Ovary (tissue), 9 donors: ENCODE measurements around the gene LRRC10B. TPM values are rescaled to one million over a fixed set of nuclear protein-coding genes. Genes with fewer than 3 reads are reported as not detected.

Experiments used
- DNase-seq, 5 donors: peaks; one replicate each; pipeline ENCODE4 v3.0.0-alpha.2; 2019 to 2020
- H3K27ac ChIP-seq, 2 donors: fragments of 200-600 bp; one replicate each; pipeline versions ENCODE4 v1.5.1 to v1.8.0; 2019 to 2022
- H3K27me3 ChIP-seq: fragments of 200-600 bp; one replicate; pipeline ENCODE4 v1.8.0; 2022
- H3K36me3 ChIP-seq: fragments of 200-600 bp; sonication (generic); one replicate; pipeline ENCODE4 v1.5.1; 2019
- H3K4me1 ChIP-seq: one replicate; pipeline ENCODE4 v1.8.1; 2013; ENCODE audit warnings: mild to moderate bottlenecking, moderate library complexity; ENCODE audit not compliant: insufficient read depth
- H3K4me3 ChIP-seq: fragments of 200-600 bp; sonication (generic); one replicate; pipeline ENCODE4 v1.5.1; 2017
- H3K9me3 ChIP-seq, 2 donors: fragments of 200-600 bp in 1 of 2; sonication (generic) in 1 of 2; one replicate each; pipeline versions ENCODE4 v1.5.1 to v1.8.1; 2013 to 2019; ENCODE audit warnings: mild to moderate bottlenecking in 1 of 2, moderate library complexity in 1 of 2
- CTCF ChIP-seq, 3 donors: fragments of 450-650 bp in 2 of 3; fragments of 200-600 bp in 1 of 3; IDR thresholded peaks; one replicate each; pipeline versions ENCODE4 v1.5.1 to v1.8.0; 2016 to 2022; ENCODE audit warnings: antibody characterized with exemption in 3 of 3, mild to moderate bottlenecking in 1 of 3
- EP300 ChIP-seq: sonication (generic); formaldehyde crosslinking; IDR thresholded peaks from one replicate; pipeline ENCODE4 v1.6.1; 2017; ENCODE audit warnings: antibody characterized with exemption
- POLR2A ChIP-seq: fragments of 450-650 bp; IDR thresholded peaks from one replicate; pipeline ENCODE4 v1.6.1; 2017; ENCODE audit warnings: antibody characterized with exemption, mild to moderate bottlenecking, moderate library complexity
- WGBS, 3 donors: extraction: QIAGEN DNeasy Blood & Tissue Kit in 1 of 3; methylation state at CpG; one replicate each; pipeline versions ENCODE4 v1.1.5 to v1.1.7; 2013 to 2017; 5-methylcytosine and 5-hydroxymethylcytosine counted together
- intact Hi-C, 4 donors: fragments of 100-400 bp; cut with DNase I; formaldehyde crosslinking; loops; one replicate each; pipeline versions ENCODE4 v1.11.0 to v1.15.1; 2022 to 2023
- polyA plus RNA-seq, 2 donors: library from polyadenylated mRNA; stranded (reverse); fragments of 200-250 nt in 1 of 2; fragments of 350-450 nt in 1 of 2; fragmentation: Illumina TruSeq in 1 of 2; extraction: RNeasy Lipid Tissue Mini Kit (QIAGEN cat#74804) in 1 of 2; gene quantifications; one replicate each; pipeline ENCODE4 v1.2.3, GENCODE V29; 2013 to 2014
- total RNA-seq, 7 donors: library from RNA; depleted of rRNA in 2 of 7; stranded (reverse); fragments of >200 nt in 2 of 7; fragmentation: NEBNext Ultra II Directional in 3 of 7; extraction: Animal tissue kit (Norgen Biotek cat#: 25700) in 3 of 7; gene quantifications; one replicate each; pipeline versions ENCODE4 v1.1.0 to v1.2.4, GENCODE V29; 2016 to 2023
- donor health status: DM: no; HTN: no; CAD: no; lungs with moderate emphysema.
- donor health status: DM: no; HTN: no; CAD: no.
- donor health status: Bipolar disorder and iron deficiency.
- donor health status: DM: yes; HTN: yes; CAD: no.
- donor health status: DM: no; HTN: no; CAD: no.
- donor health status: DM: yes; HTN: yes; CAD: no.

Gene LRRC10B
- total and polyA plus RNA-seq, 9 donors: 0.45 to 23.0 (median 1.4) TPM

DNA sequence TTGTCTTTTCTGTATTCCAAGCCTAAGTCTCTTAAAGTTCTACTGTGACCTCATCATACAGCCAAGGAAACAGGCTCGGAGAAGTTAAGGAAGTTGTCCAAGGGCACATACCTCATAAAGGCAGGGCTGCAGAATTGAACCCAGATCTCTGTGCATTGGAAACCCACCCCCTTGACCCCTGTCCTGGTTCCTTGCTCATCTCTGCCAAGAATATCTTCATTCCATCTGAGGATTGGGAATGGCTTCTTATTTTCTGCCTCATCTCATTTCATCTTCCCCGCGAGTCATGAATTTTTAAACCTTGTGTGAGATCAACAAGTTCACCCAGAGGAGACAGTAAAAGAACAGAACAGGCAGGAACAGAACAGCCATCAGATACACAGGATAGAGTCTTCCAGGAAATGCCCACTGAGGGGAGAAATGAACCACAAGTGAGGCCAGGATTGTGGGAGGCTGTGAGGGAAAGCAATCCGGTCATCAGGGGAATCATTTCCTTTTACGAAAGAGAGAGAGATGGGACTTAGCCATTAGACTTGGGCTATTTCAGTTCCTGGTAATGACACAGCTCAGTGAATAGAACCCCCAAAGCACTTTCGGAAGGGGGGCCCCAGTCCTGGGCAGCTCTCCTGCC, 34.4 kb upstream of the LRRC10B start:
- H3K27me3 ChIP-seq: no peaks in the 10 kb centered on the region
- no peaks in the 10 kb centered on the region for H3K36me3 ChIP-seq
- H3K4me1 ChIP-seq: no peaks in the 10 kb centered on the region
- TF ChIP-seq CTCF (IDR thresholded peaks at IDR 0.05) (no peak), EP300 (no peak), POLR2A (no peak)
- H3K9me3 ChIP-seq: no peaks in the 10 kb centered on the region
- DNase-seq: no peak
- 74 to 84% (median 83%) methylated on average over 6 of the region's 6 CpGs for WGBS, 3 donors
- no peak overlapping the region for H3K27ac ChIP-seq
- intact Hi-C loops: loop anchor here in 2 of 4 donors (10.0 kb wide), 3 partner anchors 101 to 261 kb away; no protein-coding TSS in a partner anchor
- H3K4me3 ChIP-seq: no peak overlapping the region

GRCh38 chr11:61475433-61475832, 33.1 kb upstream of the LRRC10B start:
- 88 to 94% (median 89%) methylated on average over 1 of the region's 1 CpG for WGBS, 3 donors
- Histone ChIP-seq H3K27me3 (no peaks in the 10 kb centered on the region), H3K4me3 (no peak overlapping the region), H3K27ac (no peak overlapping the region), H3K36me3 (no peaks in the 10 kb centered on the region), H3K4me1 (no peaks in the 10 kb centered on the region), H3K9me3 (no peaks in the 10 kb centered on the region)
- no peak for DNase-seq
- TF ChIP-seq POLR2A (no peak), CTCF (IDR thresholded peaks at IDR 0.05) (no peak), EP300 (no peak)
- intact Hi-C loops: loop anchor here (5.0 to 10.0 kb wide), 6 partner anchors 42 to 259 kb away; no protein-coding TSS in a partner anchor

DNA sequence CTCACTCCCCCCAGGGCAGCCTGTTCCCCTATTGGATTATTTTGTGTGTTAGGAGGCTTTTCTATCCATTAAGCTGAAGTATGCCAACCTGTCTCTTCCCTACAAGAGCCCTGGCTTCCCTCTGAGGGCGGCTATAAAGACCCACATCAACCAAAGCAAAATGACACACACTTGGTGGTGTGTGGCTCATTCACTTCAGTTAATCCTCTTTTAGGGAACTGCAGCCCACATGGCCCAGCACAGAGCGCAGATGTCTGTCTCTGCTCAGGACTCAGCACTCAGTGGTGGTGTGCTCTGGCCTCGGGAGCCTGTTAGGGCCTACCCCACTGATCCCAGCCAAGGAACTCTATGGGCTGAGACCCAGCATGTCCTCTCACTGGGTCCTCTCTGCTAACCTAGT, 32.2 kb upstream of the LRRC10B start:
- H3K27me3 ChIP-seq: no peaks in the 10 kb centered on the region
- no peaks in the 10 kb centered on the region for H3K9me3 ChIP-seq
- TF ChIP-seq EP300 (no peak), POLR2A (no peak), CTCF (IDR thresholded peaks at IDR 0.05) (no peak)
- no peaks in the 10 kb centered on the region for H3K4me1 ChIP-seq
- no peak overlapping the region for H3K27ac ChIP-seq
- DNase-seq: no peak
- 84 to 87% (median 86%) methylated on average over 3 of the region's 3 CpGs for WGBS, 3 donors
- intact Hi-C loops: loop anchor here (5.0 to 10.0 kb wide), 6 partner anchors 41 to 258 kb away; no protein-coding TSS in a partner anchor
- no peaks in the 10 kb centered on the region for H3K36me3 ChIP-seq
- H3K4me3 ChIP-seq: no peak overlapping the region

DNA sequence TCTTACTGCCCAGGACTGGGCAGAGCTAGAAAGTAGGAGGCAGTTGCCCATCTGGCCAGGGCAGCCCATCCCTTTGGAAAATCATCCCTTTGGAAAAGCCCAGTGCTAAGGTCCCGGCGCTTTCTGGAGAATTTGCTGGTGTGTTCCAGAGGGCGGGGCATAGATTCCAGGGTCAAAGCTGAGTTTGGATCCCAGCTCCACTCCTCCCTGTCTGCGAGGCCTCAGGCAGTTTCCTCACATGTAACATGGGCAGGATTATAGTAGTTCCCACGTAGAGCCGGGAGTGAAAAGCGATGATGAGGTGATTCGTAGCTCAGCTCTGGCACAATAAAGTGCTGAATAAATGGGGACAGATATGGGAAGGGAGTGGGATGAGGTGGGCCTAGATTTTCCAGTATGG, 31.4 kb upstream of the LRRC10B start:
- Histone ChIP-seq H3K36me3 (no peaks in the 10 kb centered on the region), H3K27ac (no peak overlapping the region), H3K9me3 (no peaks in the 10 kb centered on the region), H3K4me3 (no peak overlapping the region), H3K4me1 (no peaks in the 10 kb centered on the region), H3K27me3 (no peaks in the 10 kb centered on the region)
- WGBS, 3 donors: 12 to 24% (median 22%) methylated on average over 8 of the region's 8 CpGs
- DNase-seq: no peak
- intact Hi-C loops: loop anchor here (5.0 to 10.0 kb wide), 6 partner anchors 40 to 258 kb away; no protein-coding TSS in a partner anchor
- no peak for TF ChIP-seq CTCF (IDR thresholded peaks at IDR 0.05)
- no peak for TF ChIP-seq EP300
- no peak for TF ChIP-seq POLR2A
